Measurements from ENCODE around the gene C3orf49.

Gene C3orf49

GRCh38 chr3:63892773-63893352, 73.8 kb downstream of the C3orf49 start:
- no peak for DNase-seq

- DNase-seq: no peak
These were observed 76.5 kb downstream of the C3orf49 start for GRCh38 chr3:63895422-63896189.

GRCh38 chr3:63896332-63897030, 77.4 kb downstream of the C3orf49 start:
- DNase-seq: no peak

Measured in NCI-H526 treated with DMSO at 0.1 percent for 48 hours (cell line).